ENCODE data around the gene IPCEF1. TPM values are rescaled to one million over a fixed set of nuclear protein-coding genes. Genes with fewer than 3 reads are reported as not detected.
"Not testable (repeated sequence)": the region's sequence is repeated elsewhere in the genome, so short reads cannot be mapped to it uniquely, and the experiment has no call there.

IPCEF1 gene
- total and polyA plus RNA-seq, 2 experiments from 2014 or later = 0.15 TPM; not detected in 1

- H3K36me3 ChIP-seq = no peaks in the 10 kb centered on the region
- TF ChIP-seq CTCF (IDR thresholded peaks at IDR 0.05; ENCODE audit: low read depth, low read length) = no peak
- H3K9me3 ChIP-seq (ENCODE audit: low read depth) = no peaks in the 10 kb centered on the region
- no peaks in the 10 kb centered on the region for H3K27me3 ChIP-seq
- no peak overlapping the region for H3K4me3 ChIP-seq
- H3K4me1 ChIP-seq (ENCODE audit: low read depth) = no peaks in the 10 kb centered on the region
- no peak for DNase-seq (ENCODE audit: low read depth in 1 of 2, low spot score in 1 of 2)
- H3K27ac ChIP-seq = no peak overlapping the region
Observed at GRCh38 chr6:154341336-154341735, 15.3 kb downstream of the IPCEF1 start.

DNA sequence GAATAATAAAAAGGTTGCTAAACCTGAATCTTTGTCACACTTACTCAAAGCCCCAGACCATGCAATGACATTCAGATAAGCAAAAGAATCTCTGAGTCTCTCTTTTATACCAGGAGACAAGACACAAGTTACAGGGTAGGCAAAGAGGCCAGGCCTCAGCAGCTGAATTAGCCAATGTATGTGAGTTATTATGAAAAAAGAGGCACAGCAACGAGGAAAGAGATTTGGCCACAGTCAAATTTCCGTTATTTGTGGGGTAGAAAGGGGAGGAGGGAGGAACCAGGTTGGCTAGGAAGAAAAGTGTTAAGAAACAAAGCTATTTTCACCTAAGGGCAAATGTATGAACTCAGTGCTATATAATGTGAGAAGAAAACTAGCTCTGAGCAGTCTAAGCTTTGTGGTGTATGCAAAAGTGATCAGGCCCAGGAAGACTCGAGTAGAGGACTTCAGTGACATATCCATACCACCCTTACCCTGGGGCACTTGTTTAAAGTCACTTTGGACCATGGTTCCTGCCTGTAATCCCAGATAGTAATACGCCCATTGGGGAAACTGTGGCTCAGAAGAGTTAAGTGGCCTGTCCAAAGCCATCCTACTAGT is 19.1 kb downstream of the IPCEF1 start:
- no peak overlapping the region for H3K4me3 ChIP-seq
- DNase-seq (ENCODE audit: low read depth in 1 of 2, low spot score in 1 of 2) = no peak
- H3K27me3 ChIP-seq = no peaks in the 10 kb centered on the region
- no peaks in the 10 kb centered on the region for H3K36me3 ChIP-seq
- no peaks in the 10 kb centered on the region for H3K9me3 ChIP-seq (ENCODE audit: low read depth)
- no peaks in the 10 kb centered on the region for H3K4me1 ChIP-seq (ENCODE audit: low read depth)
- H3K27ac ChIP-seq = no peak overlapping the region
- TF ChIP-seq CTCF (IDR thresholded peaks at IDR 0.05; ENCODE audit: low read depth, low read length) = no peak

- H3K27me3 ChIP-seq; DNase-seq (ENCODE audit: low read depth in 1 of 2, low spot score in 1 of 2); H3K36me3 ChIP-seq; H3K4me1 ChIP-seq (ENCODE audit: low read depth); H3K27ac ChIP-seq; H3K4me3 ChIP-seq; H3K9me3 ChIP-seq (ENCODE audit: low read depth): not testable (repeated sequence)
Observed at GRCh38 chr6:154334147-154334546, 22.5 kb downstream of the IPCEF1 start.

GRCh38 chr6:154331750-154332149 is 24.9 kb downstream of the IPCEF1 start:
- no peaks in the 10 kb centered on the region for H3K27me3 ChIP-seq
- DNase-seq (ENCODE audit: low read depth in 1 of 2, low spot score in 1 of 2) = no peak
- no peak overlapping the region for H3K4me3 ChIP-seq
- TF ChIP-seq CTCF (IDR thresholded peaks at IDR 0.05; ENCODE audit: low read depth, low read length) = no peak
- H3K4me1 ChIP-seq (ENCODE audit: low read depth) = no peaks in the 10 kb centered on the region
- no peaks in the 10 kb centered on the region for H3K36me3 ChIP-seq
- no peaks in the 10 kb centered on the region for H3K9me3 ChIP-seq (ENCODE audit: low read depth)
- H3K27ac ChIP-seq = no peak overlapping the region

- Histone ChIP-seq H3K36me3 (no peaks in the 10 kb centered on the region), H3K27ac (no peak overlapping the region), H3K4me3 (no peak overlapping the region), H3K27me3 (no peaks in the 10 kb centered on the region), H3K9me3 (ENCODE audit: low read depth) (no peaks in the 10 kb centered on the region), H3K4me1 (ENCODE audit: low read depth) (no peaks in the 10 kb centered on the region)
- DNase-seq (ENCODE audit: low read depth in 1 of 2, low spot score in 1 of 2) = no peak
- TF ChIP-seq CTCF (IDR thresholded peaks at IDR 0.05; ENCODE audit: low read depth, low read length) = no peak
Observed at GRCh38 chr6:154329350-154330170, 27.0 kb downstream of the IPCEF1 start.

DNA sequence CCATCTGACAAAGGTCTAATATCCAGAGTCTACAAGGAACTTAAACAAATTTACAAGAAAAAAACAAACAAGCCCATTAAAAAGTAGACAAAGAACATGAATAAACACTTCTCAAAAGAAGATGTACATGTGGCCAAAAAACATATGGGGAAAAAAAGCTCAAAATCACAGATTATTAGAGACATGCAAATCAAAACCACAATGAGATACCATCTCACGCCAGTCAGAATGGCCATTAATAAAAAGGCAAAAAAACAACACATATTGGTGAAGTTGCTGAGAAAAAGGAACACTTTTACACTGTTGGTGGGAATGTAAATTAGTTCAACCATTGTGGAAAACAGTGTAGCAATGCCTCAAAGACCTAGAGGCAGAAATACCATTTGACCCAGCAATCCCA is 29.3 kb downstream of the IPCEF1 start:
- not testable (repeated sequence) for DNase-seq (ENCODE audit: low read depth in 1 of 2, low spot score in 1 of 2); H3K4me3 ChIP-seq; H3K27me3 ChIP-seq; H3K9me3 ChIP-seq (ENCODE audit: low read depth); H3K36me3 ChIP-seq; H3K4me1 ChIP-seq (ENCODE audit: low read depth); H3K27ac ChIP-seq
